PC-9 (cell line): ENCODE data around the gene KRT82.
A peak's percentile ranks its signal among the peaks of the same experiment; 100 is the strongest.

Source experiments
- EZH2 ChIP-seq: fragments of 200-600 bp; sonication (generic); IDR thresholded peaks from 2 replicates; pipeline ENCODE4 v1.8.0; 2017; ENCODE audit warnings: antibody characterized with exemption, low read depth
- TF ChIP-seq, protein P1 (sequence below): fragments of 200-600 bp; sonication (generic); conservative IDR thresholded peaks from 2 replicates; pipeline ENCODE4 v1.6.1; 2017; ENCODE audit warnings: mixed run types, antibody characterized with exemption, mild to moderate bottlenecking, moderate library complexity

DNA sequence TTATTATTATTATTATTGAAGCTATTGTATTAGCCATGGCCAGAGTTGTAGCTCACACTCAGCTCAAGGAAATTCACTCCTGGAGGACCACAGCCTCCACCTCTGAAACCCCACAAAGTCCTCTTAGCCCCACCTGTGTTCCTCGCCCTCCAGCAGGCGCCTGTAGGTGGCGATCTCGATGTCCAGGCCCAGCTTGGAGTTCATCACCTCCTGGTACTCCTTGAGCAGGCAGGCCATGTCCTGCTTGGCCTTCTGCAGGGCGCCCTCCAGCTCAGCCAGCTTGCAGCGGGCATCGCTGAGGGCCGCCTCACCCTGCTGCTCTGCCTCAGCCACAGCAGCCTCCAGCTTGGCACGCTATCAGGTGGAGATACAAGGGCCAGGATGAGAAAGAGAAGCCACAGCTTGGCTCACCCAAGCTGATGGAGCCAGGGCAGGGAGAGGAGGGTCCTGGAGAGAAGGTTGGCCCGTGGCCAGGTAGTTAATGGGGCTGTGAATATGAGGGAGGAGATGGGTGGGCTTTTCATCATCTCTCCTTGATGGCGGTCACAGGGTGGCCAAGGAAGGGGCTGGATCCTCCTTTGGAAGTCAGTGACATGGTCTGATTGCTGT is 43.9 kb downstream of the KRT82 start:
- TF ChIP-seq EZH2 = no peak
- TF ChIP-seq, protein P1, sequence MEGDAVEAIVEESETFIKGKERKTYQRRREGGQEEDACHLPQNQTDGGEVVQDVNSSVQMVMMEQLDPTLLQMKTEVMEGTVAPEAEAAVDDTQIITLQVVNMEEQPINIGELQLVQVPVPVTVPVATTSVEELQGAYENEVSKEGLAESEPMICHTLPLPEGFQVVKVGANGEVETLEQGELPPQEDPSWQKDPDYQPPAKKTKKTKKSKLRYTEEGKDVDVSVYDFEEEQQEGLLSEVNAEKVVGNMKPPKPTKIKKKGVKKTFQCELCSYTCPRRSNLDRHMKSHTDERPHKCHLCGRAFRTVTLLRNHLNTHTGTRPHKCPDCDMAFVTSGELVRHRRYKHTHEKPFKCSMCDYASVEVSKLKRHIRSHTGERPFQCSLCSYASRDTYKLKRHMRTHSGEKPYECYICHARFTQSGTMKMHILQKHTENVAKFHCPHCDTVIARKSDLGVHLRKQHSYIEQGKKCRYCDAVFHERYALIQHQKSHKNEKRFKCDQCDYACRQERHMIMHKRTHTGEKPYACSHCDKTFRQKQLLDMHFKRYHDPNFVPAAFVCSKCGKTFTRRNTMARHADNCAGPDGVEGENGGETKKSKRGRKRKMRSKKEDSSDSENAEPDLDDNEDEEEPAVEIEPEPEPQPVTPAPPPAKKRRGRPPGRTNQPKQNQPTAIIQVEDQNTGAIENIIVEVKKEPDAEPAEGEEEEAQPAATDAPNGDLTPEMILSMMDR = peak; percentile 41; the same call in 1 of the 2 replicates
